Neural cell (in vitro differentiated cells): ENCODE results near the gene KCNMB2.

Experiments
- EP300 ChIP-seq: fragments of 450-650 bp; conservative IDR thresholded peaks from 2 replicates; pipeline ENCODE4 v1.6.1; 2014; ENCODE audit warnings: antibody characterized with exemption, mild to moderate bottlenecking, moderate library complexity; ENCODE audit not compliant: poor library complexity, severe bottlenecking
- EZH2 ChIP-seq: fragments of 200-600, 300-800 bp; shearing (Covaris generic), sonication (generic); IDR thresholded peaks from 2 replicates; pipeline ENCODE4 v1.6.1; 2014; ENCODE audit warnings: antibody characterized with exemption, low read length, borderline replicate concordance, mild to moderate bottlenecking; ENCODE audit not compliant: insufficient read depth, poor library complexity, severe bottlenecking
- MXI1 ChIP-seq: fragments of 450-650 bp; conservative IDR thresholded peaks from 2 replicates; pipeline ENCODE4 v1.6.1; 2014; ENCODE audit warnings: antibody characterized with exemption, mild to moderate bottlenecking; ENCODE audit not compliant: poor library complexity, severe bottlenecking
- POLR2AphosphoS5 ChIP-seq: IDR thresholded peaks from 2 replicates; pipeline ENCODE4 v1.6.1; 2012
- RAD21 ChIP-seq: fragments of 450-650 bp; conservative IDR thresholded peaks from 2 replicates; pipeline ENCODE4 v1.6.1; 2014; ENCODE audit warnings: antibody characterized with exemption, mild to moderate bottlenecking, moderate library complexity
- SMC3 ChIP-seq: fragments of 450-650 bp; conservative IDR thresholded peaks from 2 replicates; pipeline ENCODE4 v1.6.1; 2014; ENCODE audit warnings: antibody characterized with exemption, mild to moderate bottlenecking, moderate library complexity; ENCODE audit not compliant: poor library complexity
- TAF1 ChIP-seq: IDR thresholded peaks from 2 replicates; pipeline ENCODE4 v1.6.1; 2012; ENCODE audit warnings: low read depth
- TF ChIP-seq, protein P1 (sequence below): fragments of 450-650 bp; IDR thresholded peaks from 2 replicates; pipeline ENCODE4 v1.5.1; 2014; ENCODE audit warnings: antibody characterized with exemption, mild to moderate bottlenecking, moderate library complexity; ENCODE audit not compliant: poor library complexity, severe bottlenecking
- TF ChIP-seq, protein P2 (sequence below): IDR thresholded peaks from 2 replicates; pipeline ENCODE4 v1.6.1; 2012; ENCODE audit warnings: borderline replicate concordance

DNA sequence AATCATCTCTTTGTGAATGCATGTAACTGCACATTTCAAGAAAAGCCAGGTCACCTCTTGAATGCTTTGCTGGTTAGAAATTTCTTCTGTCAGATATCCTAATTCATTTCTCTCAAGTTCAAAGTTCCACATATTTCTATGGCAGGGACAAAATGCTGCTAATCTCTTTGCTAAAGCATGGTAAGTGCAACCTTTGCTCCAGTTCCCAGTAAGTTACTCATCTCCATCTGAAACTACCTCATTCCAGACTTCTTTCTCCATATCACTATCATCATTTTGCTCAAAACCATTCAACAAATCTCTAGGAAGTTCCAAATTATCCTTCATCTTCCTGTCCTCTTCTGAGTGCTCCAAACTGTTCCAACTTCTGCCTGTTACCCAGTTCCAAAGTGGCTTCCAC is 304.8 kb downstream of the KCNMB2 start:
- TF ChIP-seq, protein P1, sequence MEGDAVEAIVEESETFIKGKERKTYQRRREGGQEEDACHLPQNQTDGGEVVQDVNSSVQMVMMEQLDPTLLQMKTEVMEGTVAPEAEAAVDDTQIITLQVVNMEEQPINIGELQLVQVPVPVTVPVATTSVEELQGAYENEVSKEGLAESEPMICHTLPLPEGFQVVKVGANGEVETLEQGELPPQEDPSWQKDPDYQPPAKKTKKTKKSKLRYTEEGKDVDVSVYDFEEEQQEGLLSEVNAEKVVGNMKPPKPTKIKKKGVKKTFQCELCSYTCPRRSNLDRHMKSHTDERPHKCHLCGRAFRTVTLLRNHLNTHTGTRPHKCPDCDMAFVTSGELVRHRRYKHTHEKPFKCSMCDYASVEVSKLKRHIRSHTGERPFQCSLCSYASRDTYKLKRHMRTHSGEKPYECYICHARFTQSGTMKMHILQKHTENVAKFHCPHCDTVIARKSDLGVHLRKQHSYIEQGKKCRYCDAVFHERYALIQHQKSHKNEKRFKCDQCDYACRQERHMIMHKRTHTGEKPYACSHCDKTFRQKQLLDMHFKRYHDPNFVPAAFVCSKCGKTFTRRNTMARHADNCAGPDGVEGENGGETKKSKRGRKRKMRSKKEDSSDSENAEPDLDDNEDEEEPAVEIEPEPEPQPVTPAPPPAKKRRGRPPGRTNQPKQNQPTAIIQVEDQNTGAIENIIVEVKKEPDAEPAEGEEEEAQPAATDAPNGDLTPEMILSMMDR = no peak
- no peak for TF ChIP-seq POLR2AphosphoS5
- TF ChIP-seq EZH2 = no peak
- TF ChIP-seq RAD21 = no peak
- TF ChIP-seq TAF1 = no peak
- no peak for TF ChIP-seq MXI1
- TF ChIP-seq, protein P2, sequence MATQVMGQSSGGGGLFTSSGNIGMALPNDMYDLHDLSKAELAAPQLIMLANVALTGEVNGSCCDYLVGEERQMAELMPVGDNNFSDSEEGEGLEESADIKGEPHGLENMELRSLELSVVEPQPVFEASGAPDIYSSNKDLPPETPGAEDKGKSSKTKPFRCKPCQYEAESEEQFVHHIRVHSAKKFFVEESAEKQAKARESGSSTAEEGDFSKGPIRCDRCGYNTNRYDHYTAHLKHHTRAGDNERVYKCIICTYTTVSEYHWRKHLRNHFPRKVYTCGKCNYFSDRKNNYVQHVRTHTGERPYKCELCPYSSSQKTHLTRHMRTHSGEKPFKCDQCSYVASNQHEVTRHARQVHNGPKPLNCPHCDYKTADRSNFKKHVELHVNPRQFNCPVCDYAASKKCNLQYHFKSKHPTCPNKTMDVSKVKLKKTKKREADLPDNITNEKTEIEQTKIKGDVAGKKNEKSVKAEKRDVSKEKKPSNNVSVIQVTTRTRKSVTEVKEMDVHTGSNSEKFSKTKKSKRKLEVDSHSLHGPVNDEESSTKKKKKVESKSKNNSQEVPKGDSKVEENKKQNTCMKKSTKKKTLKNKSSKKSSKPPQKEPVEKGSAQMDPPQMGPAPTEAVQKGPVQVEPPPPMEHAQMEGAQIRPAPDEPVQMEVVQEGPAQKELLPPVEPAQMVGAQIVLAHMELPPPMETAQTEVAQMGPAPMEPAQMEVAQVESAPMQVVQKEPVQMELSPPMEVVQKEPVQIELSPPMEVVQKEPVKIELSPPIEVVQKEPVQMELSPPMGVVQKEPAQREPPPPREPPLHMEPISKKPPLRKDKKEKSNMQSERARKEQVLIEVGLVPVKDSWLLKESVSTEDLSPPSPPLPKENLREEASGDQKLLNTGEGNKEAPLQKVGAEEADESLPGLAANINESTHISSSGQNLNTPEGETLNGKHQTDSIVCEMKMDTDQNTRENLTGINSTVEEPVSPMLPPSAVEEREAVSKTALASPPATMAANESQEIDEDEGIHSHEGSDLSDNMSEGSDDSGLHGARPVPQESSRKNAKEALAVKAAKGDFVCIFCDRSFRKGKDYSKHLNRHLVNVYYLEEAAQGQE = no peak
- TF ChIP-seq EP300 = no peak
- no peak for TF ChIP-seq SMC3
